GM19455 (cell line): ENCODE results near the gene ZNF625.
"Not testable (repeated sequence)": the region's sequence is repeated elsewhere in the genome, so short reads cannot be mapped to it uniquely, and the experiment has no call there.

Experiments
- ATAC-seq: cut with Tn5 transposase; IDR thresholded peaks from one replicate; pipeline ENCODE4 v1.9.1; 2021; ENCODE audit not compliant: unreplicated experiment

Gene ZNF625

GRCh38 chr19:12139269-12139668 is 17.3 kb downstream of the ZNF625 start:
- no peak for ATAC-seq

- no peak for ATAC-seq
These were observed 19.2 kb downstream of the ZNF625 start for GRCh38 chr19:12137221-12137940.

GRCh38 chr19:12133069-12133468 is 23.5 kb downstream of the ZNF625 start:
- no peak for ATAC-seq

GRCh38 chr19:12126707-12127106 is 29.8 kb downstream of the ZNF625 start:
- ATAC-seq: no peak

GRCh38 chr19:12117201-12117970 is 39.1 kb downstream of the ZNF625 start:
- ATAC-seq: no peak

- ATAC-seq: no peak
These were observed 43.4 kb downstream of the ZNF625 start for GRCh38 chr19:12113121-12113520.

GRCh38 chr19:12112701-12113100 is 43.8 kb downstream of the ZNF625 start:
- no peak for ATAC-seq

GRCh38 chr19:12111943-12112637 is 44.4 kb downstream of the ZNF625 start:
- no peak for ATAC-seq

- no peak for ATAC-seq
These were observed 45.4 kb downstream of the ZNF625 start for GRCh38 chr19:12111176-12111575.

- not testable (repeated sequence) for ATAC-seq
These were observed 52.6 kb downstream of the ZNF625 start for GRCh38 chr19:12103909-12104308.

GRCh38 chr19:12098040-12098439 is 58.5 kb downstream of the ZNF625 start:
- no peak for ATAC-seq

- ATAC-seq: no peak
These were observed 61.3 kb downstream of the ZNF625 start for GRCh38 chr19:12095111-12095790.
